ENCODE results near the gene RAP2A.

DNA sequence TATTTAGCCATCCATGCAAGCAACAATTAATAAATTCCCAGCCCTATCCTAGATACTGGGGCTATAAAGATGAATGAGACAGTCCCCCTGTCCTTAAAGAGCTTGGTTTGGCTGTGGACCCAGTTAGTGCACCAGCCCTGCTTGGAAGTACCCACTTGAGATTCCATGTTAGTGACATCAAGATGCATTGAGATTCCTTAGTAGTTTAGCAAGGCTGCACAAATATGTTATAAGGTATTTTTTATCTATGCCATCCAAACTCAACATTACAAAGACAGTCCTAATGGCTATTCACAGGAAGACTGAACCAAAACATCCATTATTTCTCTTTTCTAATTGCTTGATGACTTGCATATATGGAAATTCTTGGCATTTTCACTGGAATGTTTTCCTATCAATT lies 48.8 kb upstream of the RAP2A start:
- TF ChIP-seq, protein P1, sequence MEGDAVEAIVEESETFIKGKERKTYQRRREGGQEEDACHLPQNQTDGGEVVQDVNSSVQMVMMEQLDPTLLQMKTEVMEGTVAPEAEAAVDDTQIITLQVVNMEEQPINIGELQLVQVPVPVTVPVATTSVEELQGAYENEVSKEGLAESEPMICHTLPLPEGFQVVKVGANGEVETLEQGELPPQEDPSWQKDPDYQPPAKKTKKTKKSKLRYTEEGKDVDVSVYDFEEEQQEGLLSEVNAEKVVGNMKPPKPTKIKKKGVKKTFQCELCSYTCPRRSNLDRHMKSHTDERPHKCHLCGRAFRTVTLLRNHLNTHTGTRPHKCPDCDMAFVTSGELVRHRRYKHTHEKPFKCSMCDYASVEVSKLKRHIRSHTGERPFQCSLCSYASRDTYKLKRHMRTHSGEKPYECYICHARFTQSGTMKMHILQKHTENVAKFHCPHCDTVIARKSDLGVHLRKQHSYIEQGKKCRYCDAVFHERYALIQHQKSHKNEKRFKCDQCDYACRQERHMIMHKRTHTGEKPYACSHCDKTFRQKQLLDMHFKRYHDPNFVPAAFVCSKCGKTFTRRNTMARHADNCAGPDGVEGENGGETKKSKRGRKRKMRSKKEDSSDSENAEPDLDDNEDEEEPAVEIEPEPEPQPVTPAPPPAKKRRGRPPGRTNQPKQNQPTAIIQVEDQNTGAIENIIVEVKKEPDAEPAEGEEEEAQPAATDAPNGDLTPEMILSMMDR (conservative IDR thresholded peaks at IDR 0.05; ENCODE audit: low read depth, low read length): no peak
- TF ChIP-seq EZH2phosphoT487 (IDR thresholded peaks at IDR 0.05; ENCODE audit: borderline replicate concordance, low read length) (no peak), EZH2 (IDR thresholded peaks at IDR 0.05; ENCODE audit: low read length, unreplicated experiment) (no peak)
